GM12872 (cell line): Measurements from ENCODE around the gene TRIM27.

Experiments
- CTCF ChIP-seq: IDR thresholded peaks from 3 replicates; pipeline ENCODE4 v1.5.1; 2011; ENCODE audit warnings: low read depth, mild to moderate bottlenecking, low read length, moderate library complexity; ENCODE audit not compliant: insufficient read depth

Gene TRIM27

GRCh38 chr6:28903686-28904085 is 20.1 kb downstream of the TRIM27 start:
- no peak for TF ChIP-seq CTCF

- no peak for TF ChIP-seq CTCF
Measured at GRCh38 chr6:28901831-28902230, 22.0 kb downstream of the TRIM27 start.

- TF ChIP-seq CTCF: no peak
Measured at GRCh38 chr6:28900577-28901256, 23.1 kb downstream of the TRIM27 start.

- no peak for TF ChIP-seq CTCF
Measured at GRCh38 chr6:28898710-28898965, 25.1 kb downstream of the TRIM27 start.

DNA sequence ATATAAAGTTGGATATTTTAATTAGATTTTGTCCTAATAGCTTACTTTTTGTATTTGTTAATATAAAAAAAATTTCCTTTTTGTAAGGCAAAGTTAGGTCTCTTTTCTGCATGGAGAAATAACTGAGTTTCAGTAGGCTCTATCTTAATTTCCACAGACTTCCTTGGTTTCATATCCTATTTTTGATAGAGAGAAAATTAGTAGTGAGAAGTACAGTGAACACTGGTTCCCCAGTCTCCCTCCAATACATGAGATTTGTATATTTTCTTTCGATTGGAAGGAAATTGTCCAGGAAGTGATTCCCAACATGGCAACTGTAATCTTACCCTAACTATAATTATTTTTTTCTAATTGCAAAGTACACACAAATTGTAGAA is 26.4 kb downstream of the TRIM27 start:
- no peak for TF ChIP-seq CTCF

DNA sequence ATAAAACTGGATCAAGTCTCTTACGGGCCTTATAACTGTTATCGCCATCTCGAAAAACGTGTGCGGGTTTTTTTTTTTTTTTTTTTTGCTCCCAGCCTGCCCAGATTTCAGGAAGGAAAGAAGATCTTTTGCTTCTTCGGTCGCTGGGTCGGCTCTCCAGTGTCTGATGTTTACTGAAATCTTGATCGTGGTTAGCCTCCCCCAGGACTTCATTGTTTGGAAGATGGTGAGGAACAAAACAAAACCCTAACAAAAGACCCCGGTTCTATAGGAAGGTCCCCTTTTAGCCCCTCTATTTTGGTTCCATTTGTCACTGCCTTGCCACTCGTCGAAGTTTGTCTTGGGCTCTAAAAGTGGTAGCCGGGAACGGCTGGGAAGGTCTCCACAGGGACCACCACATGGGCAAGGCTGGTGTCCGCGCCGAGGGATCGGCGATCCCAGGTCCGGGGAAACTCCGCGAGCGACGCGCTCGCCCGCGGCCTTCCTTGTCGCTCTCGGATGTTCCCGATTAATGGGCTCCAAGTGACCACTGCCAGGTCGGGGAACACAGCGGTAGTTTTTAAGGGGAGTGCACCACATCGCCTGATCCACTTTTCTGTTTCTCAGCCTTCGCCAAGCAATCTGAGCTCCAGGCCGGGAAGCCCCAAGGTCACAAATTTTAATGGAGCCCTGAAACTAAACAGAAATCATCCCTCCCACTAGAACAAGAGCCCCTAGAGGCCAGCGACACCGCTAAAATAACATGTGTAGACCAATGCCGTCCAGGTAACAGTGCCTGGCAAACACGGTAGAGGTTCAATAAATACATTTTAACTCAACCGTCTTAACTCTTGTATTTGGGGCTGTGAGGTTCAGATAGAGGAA is 27.0 kb downstream of the TRIM27 start:
- TF ChIP-seq CTCF: peak; percentile 35; the same call in 1 of the 3 replicates

DNA sequence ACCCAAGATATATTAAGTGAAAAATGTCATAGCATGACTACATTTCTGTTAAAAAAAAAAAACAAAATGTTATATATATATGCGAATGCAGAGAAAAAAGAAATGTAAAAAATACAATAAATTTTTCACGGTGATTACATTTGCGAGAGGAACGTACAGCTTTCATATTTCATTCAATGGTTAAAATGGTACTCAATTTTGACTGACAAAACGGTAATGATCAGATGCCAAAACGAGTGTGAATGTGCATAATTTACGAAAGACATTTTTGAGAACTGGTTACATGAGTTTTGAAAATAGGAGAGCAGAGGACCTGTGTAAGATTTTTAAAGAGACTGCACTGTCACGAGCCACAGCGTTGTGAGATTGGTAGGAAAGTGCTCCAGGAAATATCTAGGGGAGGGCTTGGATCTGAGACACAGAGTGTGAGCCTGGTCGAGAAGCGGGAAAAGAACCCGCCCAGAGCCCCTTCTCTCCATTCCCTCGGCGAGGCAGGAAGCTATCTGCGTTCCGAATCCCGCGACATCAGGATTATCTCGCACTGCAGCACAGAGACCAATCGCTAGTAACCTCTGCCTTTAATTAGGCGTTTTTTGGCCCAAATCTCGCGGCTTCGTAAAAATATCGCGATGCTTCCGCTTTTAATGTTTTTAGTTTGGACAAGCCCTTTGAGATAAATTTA is 28.5 kb downstream of the TRIM27 start:
- TF ChIP-seq CTCF: no peak
